Activated CD4-positive, alpha-beta memory T cell treated with anti-CD3 and anti-CD28 coated beads, Interleukin-2, amount 10 ng/mL, durations not matched to agents 7 days and 5 days (primary cell): ENCODE data around the gene RUNX1. TPM values are rescaled to one million over a fixed set of nuclear protein-coding genes. Genes with fewer than 3 reads are reported as not detected.
A peak's percentile ranks its signal among the peaks of the same experiment; 100 is the strongest.

ENCODE experiments used
- CTCF ChIA-PET: fragments of 350-600 bp; sonication (Branson Sonifier 250); formaldehyde crosslinking; loops from one replicate; lab custom pipeline; 2021; ENCODE audit warnings: antibody characterized with exemption, inconsistent platforms; lab: Charles Lee
- POLR2A ChIA-PET: fragments of 350-600 bp; sonication (Branson Sonifier 250); formaldehyde crosslinking; loops from one replicate; lab custom pipeline; 2021; ENCODE audit warnings: antibody characterized with exemption; lab: Charles Lee
- DNase-seq: peaks from one replicate; pipeline ENCODE4 v3.0.0-alpha.2; 2020
- H3K27ac Mint-ChIP-seq: one replicate; pipeline ENCODE4 v1.8.0; 2021; ENCODE audit warnings: mild to moderate bottlenecking, mixed read lengths
- H3K27me3 Mint-ChIP-seq: one replicate; pipeline ENCODE4 v1.8.0; 2021; ENCODE audit warnings: mixed read lengths
- H3K36me3 Mint-ChIP-seq: one replicate; pipeline ENCODE4 v1.8.0; 2021; ENCODE audit warnings: low read depth, mixed read lengths
- H3K4me1 Mint-ChIP-seq: one replicate; pipeline ENCODE4 v1.8.0; 2021; ENCODE audit warnings: mixed read lengths
- H3K4me3 Mint-ChIP-seq: one replicate; pipeline ENCODE4 v1.8.0; 2021; ENCODE audit warnings: mild to moderate bottlenecking, mixed read lengths
- H3K9me3 Mint-ChIP-seq: one replicate; pipeline ENCODE4 v1.8.0; 2021; ENCODE audit warnings: mixed read lengths
- total RNA-seq, 2 experiments: library from RNA; stranded (reverse); gene quantifications; one replicate each; pipeline ENCODE4 v1.2.3, GENCODE V29; 2021

The RUNX1 gene
- total RNA-seq, 2 experiments from 2014 or later = 53.0 to 56.3 TPM

DNA sequence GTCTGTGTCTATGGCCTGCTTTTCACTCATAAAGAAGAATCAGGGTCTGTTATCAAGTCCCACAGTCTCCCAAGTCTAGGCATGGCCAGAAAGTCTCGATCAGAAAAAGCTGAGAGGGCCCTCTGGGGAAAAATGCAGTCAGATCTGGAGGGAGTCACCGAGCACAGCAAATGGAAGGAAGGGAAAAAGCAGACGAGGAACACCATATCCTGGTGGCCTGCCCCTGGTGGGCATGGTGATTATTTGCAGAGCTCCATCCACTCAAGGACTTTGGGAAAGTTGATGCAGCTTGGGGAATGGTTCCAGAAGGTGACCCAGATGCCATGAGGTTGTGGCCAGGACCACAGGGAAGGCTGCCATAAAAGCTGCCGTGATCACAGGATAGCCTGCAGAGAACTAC is 191.2 kb downstream of the RUNX1 start:
- Mint-ChIP-seq H3K4me3 (no peak overlapping the region), H3K27ac (no peak overlapping the region), H3K4me1 (peaks cover 15% of the 10 kb centered on the region), H3K36me3 (peaks cover 87% of the 10 kb centered on the region), H3K27me3 (no peaks in the 10 kb centered on the region), H3K9me3 (no peaks in the 10 kb centered on the region)
- ChIA-PET POLR2A (interaction anchor here (1.1 kb wide), 1 partner anchor 11 kb away, joined by 3 read pairs; no protein-coding TSS in a partner anchor), CTCF (interaction anchor here (1.0 to 1.4 kb wide), 2 partner anchors 9 to 11 kb away, joined by 3 read pairs; no protein-coding TSS in a partner anchor)
- DNase-seq = no peak

GRCh38 chr21:34857122-34857713 is 191.9 kb downstream of the RUNX1 start:
- Mint-ChIP-seq H3K27me3 (no peaks in the 10 kb centered on the region), H3K9me3 (no peaks in the 10 kb centered on the region), H3K4me3 (no peak overlapping the region), H3K36me3 (peaks cover 87% of the 10 kb centered on the region), H3K4me1 (peaks cover 22% of the 10 kb centered on the region), H3K27ac (no peak overlapping the region)
- no peak for DNase-seq
- CTCF ChIA-PET = no interaction called here
- POLR2A ChIA-PET = no interaction called here

GRCh38 chr21:34852448-34852847 is 196.7 kb downstream of the RUNX1 start:
- DNase-seq = no peak
- Mint-ChIP-seq H3K4me3 (no peak overlapping the region), H3K36me3 (peaks cover 75% of the 10 kb centered on the region), H3K27ac (no peak overlapping the region), H3K27me3 (no peaks in the 10 kb centered on the region), H3K4me1 (peaks cover 24% of the 10 kb centered on the region), H3K9me3 (no peaks in the 10 kb centered on the region)
- ChIA-PET CTCF (no interaction called here), POLR2A (interaction anchor here (0.6 kb wide), 1 partner anchor 175 kb away, joined by 3 read pairs; no protein-coding TSS in a partner anchor)

- Mint-ChIP-seq H3K36me3 (peaks cover 65% of the 10 kb centered on the region), H3K4me1 (peaks cover 43% of the 10 kb centered on the region), H3K9me3 (no peaks in the 10 kb centered on the region), H3K27ac (no peak overlapping the region), H3K4me3 (no peak overlapping the region), H3K27me3 (no peaks in the 10 kb centered on the region)
- DNase-seq = no peak
- CTCF ChIA-PET = no interaction called here
- POLR2A ChIA-PET = no interaction called here
Observed at GRCh38 chr21:34850166-34850690, 198.9 kb downstream of the RUNX1 start.

DNA sequence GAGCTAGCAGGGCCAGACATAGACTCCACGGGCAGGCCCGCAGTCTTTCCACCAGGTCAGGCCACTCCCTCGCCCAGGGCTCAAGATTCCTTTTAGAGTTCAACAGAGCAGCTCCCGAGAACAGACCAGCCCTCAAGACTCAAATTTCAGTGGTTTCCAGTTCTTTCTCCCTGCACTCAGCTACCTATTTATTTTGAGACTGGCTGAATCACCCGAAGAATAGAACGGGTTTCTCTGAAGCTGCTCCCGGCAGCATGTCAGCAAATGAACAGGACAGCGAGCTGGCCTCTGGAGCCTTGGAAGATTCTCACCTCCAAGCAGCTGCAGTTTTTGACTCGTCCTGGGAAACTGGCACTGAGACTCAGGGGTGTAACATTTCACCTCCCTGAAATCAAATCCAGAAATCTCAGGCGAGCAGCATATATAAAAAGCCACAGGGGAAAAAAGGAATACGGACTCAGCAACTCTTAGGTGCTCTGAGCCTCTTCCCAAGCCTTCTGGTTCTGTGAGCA is 202.4 kb downstream of the RUNX1 start:
- ChIA-PET CTCF (interaction anchor here (0.7 to 1.3 kb wide), 2 partner anchors 12 to 19 kb away, joined by 3 read pairs; no protein-coding TSS in a partner anchor), POLR2A (interaction anchor here (1.3 to 3.3 kb wide), 5 partner anchors 12 to 41 kb away, joined by 3 to 24 read pairs (median 5); no protein-coding TSS in a partner anchor)
- Mint-ChIP-seq H3K4me1 (peaks cover 45% of the 10 kb centered on the region), H3K36me3 (peaks cover 57% of the 10 kb centered on the region), H3K27me3 (peaks cover 2% of the 10 kb centered on the region), H3K27ac (no peak overlapping the region), H3K9me3 (no peaks in the 10 kb centered on the region), H3K4me3 (no peak overlapping the region)
- DNase-seq = no peak

- H3K27ac Mint-ChIP-seq = no peak overlapping the region
- peaks cover 2% of the 10 kb centered on the region for H3K27me3 Mint-ChIP-seq
- H3K4me3 Mint-ChIP-seq = peak overlapping the region; percentile 21
- H3K36me3 Mint-ChIP-seq = peaks cover 55% of the 10 kb centered on the region
- POLR2A ChIA-PET = interaction anchor here (0.7 to 3.3 kb wide), 9 partner anchors 10 to 204 kb away, joined by 3 to 24 read pairs (median 4); no protein-coding TSS in a partner anchor
- peak; percentile 83 for DNase-seq
- CTCF ChIA-PET = interaction anchor here (0.7 to 1.6 kb wide), 6 partner anchors 13 to 100 kb away, joined by 3 to 5 read pairs (median 3); no protein-coding TSS in a partner anchor
- H3K4me1 Mint-ChIP-seq = peaks cover 40% of the 10 kb centered on the region
- no peaks in the 10 kb centered on the region for H3K9me3 Mint-ChIP-seq
Observed at GRCh38 chr21:34845521-34846451, 203.3 kb downstream of the RUNX1 start.

GRCh38 chr21:34844924-34845238 is 204.2 kb downstream of the RUNX1 start:
- POLR2A ChIA-PET = interaction anchor here (0.7 to 3.3 kb wide), 4 partner anchors 9 to 205 kb away, joined by 3 to 24 read pairs (median 4); no protein-coding TSS in a partner anchor
- H3K27ac Mint-ChIP-seq = no peak overlapping the region

GRCh38 chr21:34844013-34844923 is 204.8 kb downstream of the RUNX1 start:
- POLR2A ChIA-PET = interaction anchor here (3.3 kb wide), 1 partner anchor 44 kb away, joined by 24 read pairs; no protein-coding TSS in a partner anchor
- CTCF ChIA-PET = interaction anchor here (1.3 to 1.6 kb wide), 2 partner anchors 42 to 99 kb away, joined by 4 to 5 read pairs; no protein-coding TSS in a partner anchor
- Mint-ChIP-seq H3K9me3 (no peaks in the 10 kb centered on the region), H3K36me3 (peaks cover 59% of the 10 kb centered on the region), H3K4me3 (no peak overlapping the region), H3K27ac (no peak overlapping the region), H3K27me3 (peaks cover 2% of the 10 kb centered on the region), H3K4me1 (peaks cover 52% of the 10 kb centered on the region)
- DNase-seq = no peak

More at GRCh38 chr21:34844924-34845238, 204.2 kb downstream of the RUNX1 start:
- Mint-ChIP-seq H3K9me3 (no peaks in the 10 kb centered on the region), H3K36me3 (peaks cover 56% of the 10 kb centered on the region), H3K27me3 (peaks cover 2% of the 10 kb centered on the region), H3K4me1 (peaks cover 46% of the 10 kb centered on the region), H3K4me3 (no peak overlapping the region)
- no peak for DNase-seq
- CTCF ChIA-PET = interaction anchor here (1.0 to 1.6 kb wide), 3 partner anchors 37 to 99 kb away, joined by 3 to 5 read pairs (median 4); no protein-coding TSS in a partner anchor

GRCh38 chr21:34843562-34843961 is 205.5 kb downstream of the RUNX1 start:
- H3K9me3 Mint-ChIP-seq = no peaks in the 10 kb centered on the region
- ChIA-PET POLR2A (no interaction called here), CTCF (no interaction called here)
- H3K27me3 Mint-ChIP-seq = peaks cover 2% of the 10 kb centered on the region
- peaks cover 63% of the 10 kb centered on the region for H3K36me3 Mint-ChIP-seq
- DNase-seq = no peak
- peaks cover 57% of the 10 kb centered on the region for H3K4me1 Mint-ChIP-seq
- H3K4me3 Mint-ChIP-seq = no peak overlapping the region
- no peak overlapping the region for H3K27ac Mint-ChIP-seq

GRCh38 chr21:34841154-34841553 is 207.9 kb downstream of the RUNX1 start:
- ChIA-PET CTCF (no interaction called here), POLR2A (no interaction called here)
- Mint-ChIP-seq H3K27me3 (peaks cover 2% of the 10 kb centered on the region), H3K4me1 (peaks cover 61% of the 10 kb centered on the region), H3K9me3 (no peaks in the 10 kb centered on the region), H3K27ac (no peak overlapping the region), H3K36me3 (peaks cover 72% of the 10 kb centered on the region), H3K4me3 (no peak overlapping the region)
- DNase-seq = no peak

GRCh38 chr21:34840693-34841092 is 208.4 kb downstream of the RUNX1 start:
- peaks cover 74% of the 10 kb centered on the region for H3K36me3 Mint-ChIP-seq
- H3K9me3 Mint-ChIP-seq = no peaks in the 10 kb centered on the region
- ChIA-PET POLR2A (interaction anchor here (0.7 kb wide), 1 partner anchor 49 kb away, joined by 3 read pairs; no protein-coding TSS in a partner anchor), CTCF (no interaction called here)
- H3K4me3 Mint-ChIP-seq = no peak overlapping the region
- peaks cover 61% of the 10 kb centered on the region for H3K4me1 Mint-ChIP-seq
- no peak for DNase-seq
- peaks cover 2% of the 10 kb centered on the region for H3K27me3 Mint-ChIP-seq
- no peak overlapping the region for H3K27ac Mint-ChIP-seq
